Upper lobe of left lung (tissue), 4 donors: ENCODE results near the gene ENTPD6.

Source experiments
- EP300 ChIP-seq, 4 donors: sonication (generic); formaldehyde crosslinking; IDR thresholded peaks; one replicate each; pipeline ENCODE4 v1.5.1; 2017; ENCODE audit warnings: antibody characterized with exemption in 4 of 4, control low read depth in 2 of 4
- POLR2A ChIP-seq, 4 donors: fragments of 450-650 bp; IDR thresholded peaks; one replicate each; pipeline ENCODE4 v1.5.1; 2016 to 2017; ENCODE audit warnings: antibody characterized with exemption in 4 of 4, mild to moderate bottlenecking in 2 of 4
- POLR2AphosphoS5 ChIP-seq, 2 donors: sonication (generic); formaldehyde crosslinking; IDR thresholded peaks; one replicate each; pipeline ENCODE4 v1.5.1; 2017; ENCODE audit warnings: antibody characterized with exemption in 2 of 2
- TF ChIP-seq, protein P1 (sequence below), 6 experiments: fragments of 450-650 bp in 4 of 6; fragments of 200-600 bp in 2 of 6; sonication (generic) in 2 of 6; IDR thresholded peaks; one replicate each; pipeline ENCODE4 v1.5.1; 2016 to 2019; ENCODE audit warnings: antibody characterized with exemption in 6 of 6

DNA sequence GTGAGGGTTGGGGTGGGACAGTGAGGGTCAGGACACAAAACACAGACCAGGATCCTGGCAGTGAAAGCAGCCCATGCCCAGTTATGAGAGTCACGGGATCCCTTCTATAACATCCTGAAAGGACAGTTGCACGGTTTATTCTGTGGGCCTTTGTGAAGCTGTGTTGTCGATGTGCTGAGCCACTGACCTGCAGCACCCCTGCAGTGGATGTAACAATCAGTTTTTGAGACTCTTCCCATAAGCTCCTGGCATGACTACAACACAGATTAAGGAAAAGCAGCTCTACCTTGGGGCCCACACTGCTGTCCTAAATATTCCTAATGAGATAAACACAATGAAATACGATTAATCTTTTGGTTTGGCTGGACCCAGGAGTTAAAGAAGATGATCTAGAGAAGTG, 56.0 kb downstream of the ENTPD6 start:
- TF ChIP-seq POLR2A (IDR thresholded peaks at IDR 0.05) (no peak), POLR2AphosphoS5 (IDR thresholded peaks at IDR 0.05) (no peak), EP300 (IDR thresholded peaks at IDR 0.05) (no peak)
- TF ChIP-seq, protein P1, sequence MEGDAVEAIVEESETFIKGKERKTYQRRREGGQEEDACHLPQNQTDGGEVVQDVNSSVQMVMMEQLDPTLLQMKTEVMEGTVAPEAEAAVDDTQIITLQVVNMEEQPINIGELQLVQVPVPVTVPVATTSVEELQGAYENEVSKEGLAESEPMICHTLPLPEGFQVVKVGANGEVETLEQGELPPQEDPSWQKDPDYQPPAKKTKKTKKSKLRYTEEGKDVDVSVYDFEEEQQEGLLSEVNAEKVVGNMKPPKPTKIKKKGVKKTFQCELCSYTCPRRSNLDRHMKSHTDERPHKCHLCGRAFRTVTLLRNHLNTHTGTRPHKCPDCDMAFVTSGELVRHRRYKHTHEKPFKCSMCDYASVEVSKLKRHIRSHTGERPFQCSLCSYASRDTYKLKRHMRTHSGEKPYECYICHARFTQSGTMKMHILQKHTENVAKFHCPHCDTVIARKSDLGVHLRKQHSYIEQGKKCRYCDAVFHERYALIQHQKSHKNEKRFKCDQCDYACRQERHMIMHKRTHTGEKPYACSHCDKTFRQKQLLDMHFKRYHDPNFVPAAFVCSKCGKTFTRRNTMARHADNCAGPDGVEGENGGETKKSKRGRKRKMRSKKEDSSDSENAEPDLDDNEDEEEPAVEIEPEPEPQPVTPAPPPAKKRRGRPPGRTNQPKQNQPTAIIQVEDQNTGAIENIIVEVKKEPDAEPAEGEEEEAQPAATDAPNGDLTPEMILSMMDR (IDR thresholded peaks at IDR 0.05): no peak
